Stimulated activated naive CD8-positive, alpha-beta T cell treated with anti-CD3 and anti-CD28 coated beads, Interleukin-15, Interleukin-2, amounts not matched to agents 100 ng/mL and 50 ng/mL, for 24 hours (primary cell): ENCODE data around the gene HIPK1.
"Not testable (repeated sequence)": the region's sequence is repeated elsewhere in the genome, so short reads cannot be mapped to it uniquely, and the experiment has no call there.

Experiments used
- H3K27ac Mint-ChIP-seq: one replicate; pipeline ENCODE4 v1.8.0; 2021; ENCODE audit warnings: mild to moderate bottlenecking, mixed read lengths
- H3K27me3 Mint-ChIP-seq: one replicate; pipeline ENCODE4 v1.8.0; 2021; ENCODE audit warnings: mixed read lengths
- H3K36me3 Mint-ChIP-seq: one replicate; pipeline ENCODE4 v1.8.0; 2021; ENCODE audit warnings: low read depth, mixed read lengths
- H3K4me1 Mint-ChIP-seq: one replicate; pipeline ENCODE4 v1.8.0; 2021; ENCODE audit warnings: low read depth, mixed read lengths
- H3K4me3 Mint-ChIP-seq: one replicate; pipeline ENCODE4 v1.8.0; 2021; ENCODE audit warnings: mild to moderate bottlenecking, mixed read lengths
- H3K9me3 Mint-ChIP-seq: one replicate; pipeline ENCODE4 v1.8.0; 2021; ENCODE audit warnings: mixed read lengths

Gene HIPK1

DNA sequence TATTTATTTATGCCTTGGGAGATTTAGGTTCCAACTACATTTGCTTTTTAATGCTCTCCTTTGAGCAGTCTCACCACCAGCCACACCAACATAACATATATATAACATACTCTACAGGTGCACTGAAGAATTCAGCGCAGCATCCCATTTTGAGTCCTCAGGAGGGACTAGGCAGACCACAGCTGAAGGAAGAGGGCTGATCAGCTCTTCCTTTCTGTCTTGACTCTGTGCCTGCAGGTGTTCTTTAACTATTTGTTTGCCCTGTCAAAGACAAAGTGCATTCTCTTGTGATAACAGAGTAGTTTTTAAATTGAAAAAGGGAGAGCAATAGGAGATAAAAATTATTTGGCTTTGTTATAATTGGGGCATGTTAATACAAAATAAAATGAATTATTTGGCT is 17.0 kb downstream of the HIPK1 start:
- no peaks in the 10 kb centered on the region for H3K27me3 Mint-ChIP-seq
- no peaks in the 10 kb centered on the region for H3K9me3 Mint-ChIP-seq
- peaks cover 75% of the 10 kb centered on the region for H3K4me1 Mint-ChIP-seq
- H3K4me3 Mint-ChIP-seq, result no peak overlapping the region
- H3K36me3 Mint-ChIP-seq, result peaks cover 37% of the 10 kb centered on the region
- peak overlapping the region; percentile 19 for H3K27ac Mint-ChIP-seq

DNA sequence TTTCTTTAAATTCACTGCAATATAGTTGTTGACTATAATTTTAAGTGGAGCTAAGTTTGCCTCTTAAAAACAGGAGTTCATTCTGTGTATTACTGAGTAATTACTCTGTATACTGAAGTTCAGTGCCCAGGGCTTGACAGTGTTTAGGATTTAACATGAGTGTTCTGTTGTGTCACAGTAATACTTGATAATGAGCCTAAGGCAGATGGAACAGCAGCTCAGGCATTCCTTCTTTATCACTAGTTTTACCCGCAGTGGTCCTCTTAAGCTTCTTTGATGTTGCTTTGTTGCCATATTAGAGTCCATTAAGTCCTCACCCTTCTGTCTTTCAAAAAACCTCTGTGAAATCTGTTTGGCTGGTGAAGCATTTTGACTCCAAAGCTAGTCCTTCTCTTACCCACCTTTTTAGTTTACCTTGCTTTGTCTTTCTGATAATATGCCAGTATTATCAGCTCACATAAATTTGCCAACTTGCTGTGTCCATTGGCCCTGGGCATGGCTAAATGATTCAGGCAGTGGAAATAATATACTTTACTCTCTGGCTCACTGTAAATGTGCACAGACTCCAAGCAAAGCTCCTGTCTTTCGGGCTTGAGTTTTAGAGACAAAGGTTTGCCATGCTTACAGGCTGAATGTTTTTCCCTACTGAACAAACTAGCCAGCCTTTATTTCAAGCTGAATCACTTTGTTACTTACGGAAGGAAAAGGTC is 17.7 kb downstream of the HIPK1 start:
- Mint-ChIP-seq H3K4me3 (peak overlapping the region; percentile 72), H3K27ac (peak overlapping the region; percentile 92), H3K27me3 (no peaks in the 10 kb centered on the region), H3K9me3 (no peaks in the 10 kb centered on the region), H3K4me1 (peaks cover 78% of the 10 kb centered on the region), H3K36me3 (peaks cover 33% of the 10 kb centered on the region)

DNA sequence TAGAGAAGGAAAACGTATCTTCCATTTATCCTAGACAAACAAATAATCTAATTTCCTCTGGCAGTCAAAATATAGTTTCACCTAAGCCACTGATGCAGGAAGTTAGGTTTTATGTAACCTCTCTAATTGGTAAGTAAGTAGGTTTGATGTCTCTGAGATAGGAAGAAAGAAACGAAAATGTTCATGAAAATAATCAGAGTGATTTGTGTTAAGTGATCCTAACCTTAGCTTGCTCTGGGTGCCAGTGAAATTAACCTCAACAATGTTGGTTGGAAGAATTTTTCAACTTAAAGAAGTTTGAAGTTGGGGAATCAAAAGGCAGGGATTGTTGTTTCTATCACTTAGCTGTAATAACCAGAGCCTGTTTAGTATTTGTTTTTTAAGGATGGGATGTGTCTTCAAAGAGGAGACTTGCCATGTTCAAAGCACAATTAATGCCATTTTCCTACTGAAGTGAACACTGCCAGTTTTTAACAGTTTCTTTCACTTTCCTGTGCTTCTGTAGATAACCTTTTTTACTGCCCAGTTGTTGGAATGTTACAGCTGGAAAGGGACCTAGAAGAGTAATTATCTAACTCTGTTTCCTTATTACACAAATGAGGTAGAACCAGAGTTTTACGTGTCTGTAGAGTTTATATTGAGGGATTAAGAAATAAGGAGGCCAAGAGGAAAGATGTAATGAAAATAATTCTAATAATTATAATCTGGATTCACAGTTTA is 18.4 kb downstream of the HIPK1 start:
- Mint-ChIP-seq H3K27me3 (no peaks in the 10 kb centered on the region), H3K4me3 (peak overlapping the region; percentile 72), H3K4me1 (peaks cover 78% of the 10 kb centered on the region), H3K27ac (peak overlapping the region; percentile 92), H3K9me3 (no peaks in the 10 kb centered on the region), H3K36me3 (peaks cover 31% of the 10 kb centered on the region)

DNA sequence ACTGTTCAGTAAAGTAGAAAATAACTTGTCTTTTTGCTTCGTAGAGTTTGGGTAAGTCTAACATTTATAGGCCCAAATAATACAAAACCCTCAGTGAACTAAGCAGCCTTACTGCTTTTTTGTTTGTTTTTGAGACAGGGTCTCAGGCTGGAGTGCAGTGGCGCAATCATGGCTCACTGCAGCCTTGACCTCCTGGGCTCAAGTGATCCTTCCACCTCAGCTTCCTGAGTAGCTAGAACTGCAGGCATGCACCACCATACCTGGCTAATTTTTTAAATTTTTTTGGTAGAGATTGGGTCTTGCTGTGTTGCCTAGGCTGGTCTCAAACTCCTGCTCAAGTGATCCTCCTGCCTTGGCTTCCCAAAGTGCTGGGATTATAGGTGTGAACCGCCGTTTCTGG is 19.0 kb downstream of the HIPK1 start:
- peak overlapping the region; percentile 45 for H3K4me3 Mint-ChIP-seq
- H3K36me3 Mint-ChIP-seq, result peaks cover 31% of the 10 kb centered on the region
- not testable (repeated sequence) for H3K27me3 Mint-ChIP-seq, H3K9me3 Mint-ChIP-seq
- peak overlapping the region; percentile 92 for H3K27ac Mint-ChIP-seq
- peaks cover 81% of the 10 kb centered on the region for H3K4me1 Mint-ChIP-seq

DNA sequence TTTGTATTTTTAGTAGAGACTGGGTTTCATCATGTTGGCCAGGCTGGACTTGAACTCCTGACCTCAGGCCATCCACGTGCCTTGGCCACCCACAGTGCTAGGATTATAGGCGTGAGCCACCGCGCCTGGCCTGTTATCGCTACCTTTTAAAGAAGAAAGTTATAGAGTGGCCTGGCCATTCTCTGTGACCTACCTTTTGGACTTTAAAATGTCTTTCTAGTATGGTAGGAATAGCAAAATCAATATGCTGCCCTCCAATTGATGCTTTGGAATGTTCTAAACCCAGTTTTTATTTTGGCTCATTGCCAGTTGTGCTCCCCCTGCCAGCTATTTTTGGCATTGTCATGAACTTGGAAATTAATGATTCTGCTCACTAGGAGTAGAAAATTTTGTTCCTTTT is 19.9 kb downstream of the HIPK1 start:
- Mint-ChIP-seq H3K27ac (peak overlapping the region; percentile 61), H3K27me3 (no peaks in the 10 kb centered on the region), H3K36me3 (peaks cover 29% of the 10 kb centered on the region), H3K4me1 (peaks cover 88% of the 10 kb centered on the region), H3K9me3 (no peaks in the 10 kb centered on the region), H3K4me3 (no peak overlapping the region)

DNA sequence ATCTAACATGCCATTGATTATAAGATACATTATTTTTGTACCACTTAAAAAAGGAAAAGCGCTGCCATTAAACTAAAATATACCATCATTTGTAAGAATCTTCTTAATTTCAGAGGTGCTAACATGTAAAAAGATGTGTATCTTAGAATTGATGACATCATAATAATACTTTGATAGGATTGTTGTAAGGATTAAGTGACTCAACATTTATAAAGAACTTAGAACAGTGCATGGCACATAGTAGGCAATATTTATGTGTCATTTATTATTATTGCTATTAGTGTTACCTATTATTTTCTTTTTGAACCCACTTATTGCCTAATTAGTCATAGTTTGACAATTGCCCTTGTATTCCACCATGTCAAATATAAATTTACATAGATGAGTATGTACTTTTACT is 21.8 kb downstream of the HIPK1 start:
- Mint-ChIP-seq H3K36me3 (peaks cover 32% of the 10 kb centered on the region), H3K9me3 (no peaks in the 10 kb centered on the region), H3K4me1 (peaks cover 91% of the 10 kb centered on the region), H3K27ac (no peak overlapping the region), H3K4me3 (no peak overlapping the region), H3K27me3 (no peaks in the 10 kb centered on the region)

DNA sequence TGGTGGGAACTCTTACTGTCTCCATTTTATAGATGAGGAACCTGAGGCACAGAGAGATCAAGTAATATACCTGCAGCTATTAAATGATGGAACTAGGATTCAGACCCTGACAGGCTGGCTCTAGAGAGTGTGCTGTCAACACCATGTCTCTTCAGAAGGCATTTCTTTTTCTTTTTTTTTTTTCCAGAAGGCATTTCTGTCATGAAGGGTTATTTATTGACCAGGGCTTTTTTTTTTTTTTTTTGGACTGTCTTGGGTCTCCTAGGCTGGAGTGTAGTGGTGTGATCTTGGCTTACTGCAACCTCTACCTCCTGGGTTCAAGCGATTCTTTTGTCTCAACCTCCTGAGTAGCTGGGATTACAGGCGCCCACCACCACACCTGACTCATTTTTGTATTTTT is 22.6 kb downstream of the HIPK1 start:
- Mint-ChIP-seq H3K36me3 (peaks cover 37% of the 10 kb centered on the region), H3K27me3 (no peaks in the 10 kb centered on the region), H3K4me3 (no peak overlapping the region), H3K9me3 (no peaks in the 10 kb centered on the region), H3K4me1 (peaks cover 89% of the 10 kb centered on the region), H3K27ac (no peak overlapping the region)

DNA sequence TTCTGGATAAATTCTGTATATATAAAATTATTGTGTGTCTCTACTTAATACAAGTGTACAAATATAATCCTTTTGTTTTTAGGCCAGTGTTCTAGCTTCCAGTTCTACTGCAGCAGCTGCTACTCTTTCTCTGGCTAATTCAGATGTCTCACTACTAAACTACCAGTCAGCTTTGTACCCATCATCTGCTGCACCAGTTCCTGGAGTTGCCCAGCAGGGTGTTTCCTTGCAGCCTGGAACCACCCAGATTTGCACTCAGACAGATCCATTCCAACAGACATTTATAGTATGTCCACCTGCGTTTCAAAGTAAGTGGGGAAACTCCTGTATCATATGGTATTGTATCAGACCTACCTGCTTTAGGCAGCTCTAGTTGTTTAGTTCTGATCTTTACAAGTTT is 28.9 kb downstream of the HIPK1 start:
- no peak overlapping the region for H3K27ac Mint-ChIP-seq

DNA sequence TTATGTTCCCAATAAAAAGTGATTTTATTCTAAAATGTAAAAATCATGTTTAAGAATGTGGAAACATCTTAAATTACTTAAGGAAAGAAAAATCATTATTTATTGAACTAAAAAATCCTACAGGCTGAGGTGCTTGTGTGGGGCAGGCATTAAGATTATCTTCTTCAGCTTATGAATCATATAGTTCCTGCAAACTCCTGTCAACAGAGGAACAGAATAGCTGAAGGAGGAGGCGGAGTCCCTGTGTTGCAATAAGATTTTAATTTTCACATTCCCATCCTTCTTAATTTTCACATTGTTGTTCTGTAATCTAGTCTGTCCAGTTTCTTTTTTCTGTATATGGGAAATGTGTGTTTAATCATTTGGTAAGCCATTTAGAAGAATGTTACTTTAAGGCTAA is 29.6 kb downstream of the HIPK1 start:
- peaks cover 28% of the 10 kb centered on the region for H3K4me1 Mint-ChIP-seq
- no peaks in the 10 kb centered on the region for H3K27me3 Mint-ChIP-seq
- no peaks in the 10 kb centered on the region for H3K9me3 Mint-ChIP-seq
- H3K36me3 Mint-ChIP-seq, result peaks cover 86% of the 10 kb centered on the region
- H3K4me3 Mint-ChIP-seq, result no peak overlapping the region
- H3K27ac Mint-ChIP-seq, result no peak overlapping the region

More for the DNA sequence above, 28.9 kb downstream of the HIPK1 start:
- H3K27me3 Mint-ChIP-seq, result no peaks in the 10 kb centered on the region
- peaks cover 35% of the 10 kb centered on the region for H3K4me1 Mint-ChIP-seq
- no peaks in the 10 kb centered on the region for H3K9me3 Mint-ChIP-seq
- no peak overlapping the region for H3K4me3 Mint-ChIP-seq
- peaks cover 81% of the 10 kb centered on the region for H3K36me3 Mint-ChIP-seq

DNA sequence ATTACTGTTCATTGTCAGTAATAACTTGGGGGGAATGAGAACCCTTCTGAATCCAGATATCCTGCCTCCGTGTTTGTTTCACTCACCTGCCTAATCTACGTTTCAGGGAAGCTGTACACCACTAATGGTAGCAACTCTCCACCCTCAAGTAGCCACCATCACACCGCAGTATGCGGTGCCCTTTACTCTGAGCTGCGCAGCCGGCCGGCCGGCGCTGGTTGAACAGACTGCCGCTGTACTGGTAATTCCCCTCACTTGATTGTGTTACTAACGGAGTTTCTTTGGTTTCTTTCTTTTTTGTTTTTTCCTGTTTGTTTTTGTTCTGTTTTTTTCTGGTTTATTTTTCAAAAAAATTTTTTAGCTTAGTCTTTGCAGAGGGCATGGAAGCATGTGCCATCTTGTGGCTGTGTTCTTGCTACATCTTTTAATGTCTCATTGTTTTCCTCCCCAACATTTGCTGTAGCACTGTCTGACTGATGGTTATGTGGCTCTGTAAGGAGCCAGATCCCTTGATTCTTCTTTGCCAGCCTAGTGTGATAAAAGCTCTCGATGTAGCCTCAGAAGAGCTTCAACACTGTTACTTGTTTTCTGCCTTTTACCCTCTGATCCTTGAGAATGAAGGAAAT is 34.3 kb downstream of the HIPK1 start:
- Mint-ChIP-seq H3K4me3 (no peak overlapping the region), H3K36me3 (peaks cover 89% of the 10 kb centered on the region), H3K27ac (no peak overlapping the region), H3K4me1 (no peaks in the 10 kb centered on the region), H3K9me3 (no peaks in the 10 kb centered on the region), H3K27me3 (no peaks in the 10 kb centered on the region)

DNA sequence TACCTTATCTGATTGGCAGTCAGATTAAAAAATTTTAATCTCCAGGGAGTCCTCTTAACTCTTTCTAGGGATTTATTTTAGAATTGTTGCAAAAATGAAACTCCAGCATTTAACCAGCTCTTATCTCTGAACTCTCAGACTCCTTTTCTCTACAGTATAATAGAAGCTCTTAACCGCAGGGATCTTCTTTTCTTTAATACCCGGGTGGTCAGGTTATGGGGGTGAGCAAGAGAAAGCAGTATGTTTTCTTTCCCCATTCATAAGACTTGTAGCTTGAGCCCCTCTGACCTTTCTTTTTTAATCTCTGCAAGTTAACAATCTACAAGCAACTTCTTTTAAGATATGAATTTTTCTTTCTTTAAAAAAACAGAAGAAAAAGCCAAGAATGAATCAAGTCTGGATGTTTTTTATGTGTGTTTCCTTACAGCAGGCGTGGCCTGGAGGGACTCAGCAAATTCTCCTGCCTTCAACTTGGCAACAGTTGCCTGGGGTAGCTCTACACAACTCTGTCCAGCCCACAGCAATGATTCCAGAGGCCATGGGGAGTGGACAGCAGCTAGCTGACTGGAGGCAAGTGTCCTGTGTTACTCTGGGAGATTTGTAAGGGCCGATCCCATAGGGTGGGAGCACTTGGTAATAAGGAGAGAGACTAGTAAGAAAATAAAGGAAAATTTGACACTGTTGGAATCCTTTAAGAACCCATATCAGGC is 36.7 kb downstream of the HIPK1 start:
- H3K4me3 Mint-ChIP-seq, result no peak overlapping the region
- H3K4me1 Mint-ChIP-seq, result peaks cover 6% of the 10 kb centered on the region
- no peak overlapping the region for H3K27ac Mint-ChIP-seq
- H3K9me3 Mint-ChIP-seq, result no peaks in the 10 kb centered on the region
- H3K36me3 Mint-ChIP-seq, result peaks cover 92% of the 10 kb centered on the region
- H3K27me3 Mint-ChIP-seq, result no peaks in the 10 kb centered on the region

DNA sequence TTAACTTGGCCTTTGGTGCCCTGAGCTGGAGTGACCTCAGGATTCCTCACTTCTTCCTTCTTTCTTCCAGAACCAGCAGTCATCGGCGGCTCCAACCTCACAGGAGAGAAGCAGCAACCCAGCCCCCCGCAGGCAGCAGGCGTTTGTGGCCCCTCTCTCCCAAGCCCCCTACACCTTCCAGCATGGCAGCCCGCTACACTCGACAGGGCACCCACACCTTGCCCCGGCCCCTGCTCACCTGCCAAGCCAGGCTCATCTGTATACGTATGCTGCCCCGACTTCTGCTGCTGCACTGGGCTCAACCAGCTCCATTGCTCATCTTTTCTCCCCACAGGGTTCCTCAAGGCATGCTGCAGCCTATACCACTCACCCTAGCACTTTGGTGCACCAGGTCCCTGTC is 43.8 kb downstream of the HIPK1 start:
- Mint-ChIP-seq H3K9me3 (no peaks in the 10 kb centered on the region), H3K4me3 (no peak overlapping the region), H3K4me1 (peaks cover 46% of the 10 kb centered on the region), H3K36me3 (peaks cover 76% of the 10 kb centered on the region), H3K27me3 (no peaks in the 10 kb centered on the region), H3K27ac (no peak overlapping the region)

DNA sequence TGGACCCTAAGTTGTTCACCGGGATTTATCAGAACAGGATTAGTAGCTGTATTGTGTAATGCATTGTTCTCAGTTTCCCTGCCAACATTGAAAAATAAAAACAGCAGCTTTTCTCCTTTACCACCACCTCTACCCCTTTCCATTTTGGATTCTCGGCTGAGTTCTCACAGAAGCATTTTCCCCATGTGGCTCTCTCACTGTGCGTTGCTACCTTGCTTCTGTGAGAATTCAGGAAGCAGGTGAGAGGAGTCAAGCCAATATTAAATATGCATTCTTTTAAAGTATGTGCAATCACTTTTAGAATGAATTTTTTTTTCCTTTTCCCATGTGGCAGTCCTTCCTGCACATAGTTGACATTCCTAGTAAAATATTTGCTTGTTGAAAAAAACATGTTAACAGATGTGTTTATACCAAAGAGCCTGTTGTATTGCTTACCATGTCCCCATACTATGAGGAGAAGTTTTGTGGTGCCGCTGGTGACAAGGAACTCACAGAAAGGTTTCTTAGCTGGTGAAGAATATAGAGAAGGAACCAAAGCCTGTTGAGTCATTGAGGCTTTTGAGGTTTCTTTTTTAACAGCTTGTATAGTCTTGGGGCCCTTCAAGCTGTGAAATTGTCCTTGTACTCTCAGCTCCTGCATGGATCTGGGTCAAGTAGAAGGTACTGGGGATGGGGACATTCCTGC is 46.2 kb downstream of the HIPK1 start:
- H3K27ac Mint-ChIP-seq, result no peak overlapping the region
- no peaks in the 10 kb centered on the region for H3K27me3 Mint-ChIP-seq
- peaks cover 52% of the 10 kb centered on the region for H3K36me3 Mint-ChIP-seq
- peaks cover 55% of the 10 kb centered on the region for H3K4me1 Mint-ChIP-seq
- no peak overlapping the region for H3K4me3 Mint-ChIP-seq
- no peaks in the 10 kb centered on the region for H3K9me3 Mint-ChIP-seq

DNA sequence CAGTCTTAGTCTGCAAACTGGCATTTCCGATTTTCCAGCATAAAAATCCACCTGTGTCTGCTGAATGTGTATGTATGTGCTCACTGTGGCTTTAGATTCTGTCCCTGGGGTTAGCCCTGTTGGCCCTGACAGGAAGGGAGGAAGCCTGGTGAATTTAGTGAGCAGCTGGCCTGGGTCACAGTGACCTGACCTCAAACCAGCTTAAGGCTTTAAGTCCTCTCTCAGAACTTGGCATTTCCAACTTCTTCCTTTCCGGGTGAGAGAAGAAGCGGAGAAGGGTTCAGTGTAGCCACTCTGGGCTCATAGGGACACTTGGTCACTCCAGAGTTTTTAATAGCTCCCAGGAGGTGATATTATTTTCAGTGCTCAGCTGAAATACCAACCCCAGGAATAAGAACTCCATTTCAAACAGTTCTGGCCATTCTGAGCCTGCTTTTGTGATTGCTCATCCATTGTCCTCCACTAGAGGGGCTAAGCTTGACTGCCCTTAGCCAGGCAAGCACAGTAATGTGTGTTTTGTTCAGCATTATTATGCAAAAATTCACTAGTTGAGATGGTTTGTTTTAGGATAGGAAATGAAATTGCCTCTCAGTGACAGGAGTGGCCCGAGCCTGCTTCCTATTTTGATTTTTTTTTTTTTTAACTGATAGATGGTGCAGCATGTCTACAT is 47.6 kb downstream of the HIPK1 start:
- H3K36me3 Mint-ChIP-seq, result peaks cover 41% of the 10 kb centered on the region
- H3K9me3 Mint-ChIP-seq, result no peaks in the 10 kb centered on the region
- no peak overlapping the region for H3K27ac Mint-ChIP-seq
- no peaks in the 10 kb centered on the region for H3K27me3 Mint-ChIP-seq
- H3K4me3 Mint-ChIP-seq, result no peak overlapping the region
- H3K4me1 Mint-ChIP-seq, result peaks cover 52% of the 10 kb centered on the region
